ENCODE results near the gene PRKAG1.
A peak's percentile ranks its signal among the peaks of the same experiment; 100 is the strongest.

Gene PRKAG1

GRCh38 chr12:48980389-48980952, 38.1 kb downstream of the PRKAG1 start:
- peak; percentile 41 for DNase-seq

GRCh38 chr12:48979602-48980388, 38.8 kb downstream of the PRKAG1 start:
- DNase-seq: no peak

- no peak for DNase-seq
Observed at GRCh38 chr12:48978741-48979601, 39.6 kb downstream of the PRKAG1 start.

- DNase-seq: no peak
Observed at GRCh38 chr12:48978291-48978740, 40.3 kb downstream of the PRKAG1 start, which contains the start of gene WNT1. WNT1 (plus strand) TSS chr12:48978322; CDS start chr12:48978651, 329 bp downstream.

GRCh38 chr12:48977290-48978281, 41.0 kb downstream of the PRKAG1 start:
- DNase-seq: peak; percentile 84

- peak; percentile 47 for DNase-seq
Observed at GRCh38 chr12:48973941-48974673, 44.5 kb downstream of the PRKAG1 start.

- DNase-seq: no peak
Observed at GRCh38 chr12:48973531-48973930, 45.0 kb downstream of the PRKAG1 start.

GRCh38 chr12:48972952-48973483, 45.6 kb downstream of the PRKAG1 start:
- no peak for DNase-seq

GRCh38 chr12:48972213-48972951, 46.2 kb downstream of the PRKAG1 start:
- DNase-seq: peak; percentile 37

- DNase-seq: no peak
Observed at GRCh38 chr12:48970702-48971334, 47.8 kb downstream of the PRKAG1 start.

- no peak for DNase-seq
Observed at GRCh38 chr12:48969833-48970701, 48.5 kb downstream of the PRKAG1 start.

GRCh38 chr12:48969160-48969771, 49.3 kb downstream of the PRKAG1 start:
- no peak for DNase-seq

- no peak for DNase-seq
Observed at GRCh38 chr12:48968467-48968866, 50.1 kb downstream of the PRKAG1 start.

GRCh38 chr12:48967991-48968390, 50.6 kb downstream of the PRKAG1 start:
- DNase-seq: no peak

- no peak for DNase-seq
Observed at GRCh38 chr12:48966177-48966895, 52.2 kb downstream of the PRKAG1 start.

GRCh38 chr12:48965298-48965838, 53.2 kb downstream of the PRKAG1 start:
- DNase-seq: no peak

GRCh38 chr12:48961801-48962200, 56.8 kb downstream of the PRKAG1 start:
- DNase-seq: no peak

Data from activated CD4-positive, alpha-beta T cell treated with anti-CD3 and anti-CD28 coated beads, Interleukin-2, Interleukin-6, amounts not matched to agents 100 ng/mL and 50 ng/mL, durations not matched to agents 16 hours and 8 hours (primary cell).